Mesenchymal stem cell (in vitro differentiated cells and primary cell): ENCODE measurements around the gene ZDHHC9.

ENCODE experiments used
- DNase-seq: peaks from one replicate; pipeline ENCODE4 v3.0.0-alpha.2; 2013
- H2AFZ ChIP-seq: one replicate; pipeline ENCODE4 v1.6.1; 2013; ENCODE audit warnings: low read depth, mild to moderate bottlenecking, control low read depth, inconsistent platforms, low read length, moderate library complexity
- H2AK5ac ChIP-seq: 2 replicates; pipeline ENCODE4 v1.6.1; 2013; ENCODE audit warnings: low read length, moderate library complexity, mild to moderate bottlenecking, inconsistent platforms; ENCODE audit not compliant: severe bottlenecking
- H2BK120ac ChIP-seq: one replicate; pipeline ENCODE4 v1.6.1; 2013; ENCODE audit warnings: low read depth, mild to moderate bottlenecking, inconsistent platforms, low read length, moderate library complexity
- H2BK12ac ChIP-seq, 2 experiments: one replicate each; pipeline ENCODE4 v1.6.1; 2013; ENCODE audit warnings: inconsistent platforms in 2 of 2, low read length in 2 of 2, mild to moderate bottlenecking in 2 of 2, moderate library complexity in 2 of 2, control low read depth in 1 of 2
- H2BK15ac ChIP-seq: one replicate; pipeline ENCODE4 v1.6.1; 2013; ENCODE audit warnings: mild to moderate bottlenecking, low read depth, inconsistent platforms; ENCODE audit not compliant: poor library complexity, severe bottlenecking
- H2BK5ac ChIP-seq: 2 replicates; pipeline ENCODE4 v1.6.1; 2013; ENCODE audit warnings: low read depth, mild to moderate bottlenecking, low read length, control low read depth, inconsistent platforms; ENCODE audit not compliant: poor library complexity, severe bottlenecking
- H3K14ac ChIP-seq, 2 experiments: one replicate each; pipeline ENCODE4 v1.6.1; 2013; ENCODE audit warnings: inconsistent platforms in 2 of 2, low read length in 2 of 2, control low read depth in 1 of 2, mild to moderate bottlenecking in 1 of 2, moderate library complexity in 1 of 2
- H3K18ac ChIP-seq, 2 experiments: one replicate each; pipeline ENCODE4 v1.6.1; 2013; ENCODE audit warnings: inconsistent platforms in 2 of 2, low read length in 2 of 2, control low read depth in 1 of 2, low read depth in 1 of 2, mild to moderate bottlenecking in 1 of 2
- H3K23ac ChIP-seq, 2 experiments: one replicate each; pipeline ENCODE4 v1.6.1; 2013; ENCODE audit warnings: inconsistent platforms in 2 of 2, low read length in 2 of 2, mild to moderate bottlenecking in 2 of 2, moderate library complexity in 2 of 2, control low read depth in 1 of 2
- H3K27ac ChIP-seq: 2 replicates; pipeline ENCODE4 v1.5.1; 2013; ENCODE audit warnings: mild to moderate bottlenecking, moderate library complexity, low read length, control low read depth, inconsistent platforms; ENCODE audit not compliant: poor library complexity, severe bottlenecking
- H3K27me3 ChIP-seq, 2 experiments: 2 replicates each; pipeline versions ENCODE4 v1.6.1 to v1.7.0; 2013; ENCODE audit warnings: low read length in 2 of 2, mild to moderate bottlenecking in 2 of 2, moderate library complexity in 2 of 2, control low read depth in 1 of 2, inconsistent platforms in 1 of 2; ENCODE audit not compliant: control insufficient read depth in 1 of 2, insufficient read depth in 1 of 2
- H3K36me3 ChIP-seq, 2 experiments: 2 replicates each; pipeline versions ENCODE4 v1.6.1 to v1.7.0; 2013; ENCODE audit warnings: low read length in 2 of 2, control low read depth in 1 of 2, inconsistent platforms in 1 of 2, low read depth in 1 of 2, mild to moderate bottlenecking in 1 of 2; ENCODE audit not compliant: insufficient read depth in 2 of 2, control insufficient read depth in 1 of 2
- H3K4ac ChIP-seq, 2 experiments: one replicate each; pipeline ENCODE4 v1.6.1; 2013; ENCODE audit warnings: inconsistent platforms in 2 of 2, low read length in 2 of 2, mild to moderate bottlenecking in 2 of 2, moderate library complexity in 2 of 2, control low read depth in 1 of 2, low read depth in 1 of 2
- H3K4me1 ChIP-seq: 2 replicates; pipeline ENCODE4 v1.6.1; 2013; ENCODE audit warnings: low read depth, low read length, control low read depth; ENCODE audit not compliant: control insufficient read depth, insufficient read depth
- H3K4me2 ChIP-seq: 2 replicates; pipeline ENCODE4 v1.6.1; 2013; ENCODE audit warnings: low read length, mild to moderate bottlenecking, inconsistent platforms; ENCODE audit not compliant: poor library complexity, severe bottlenecking
- H3K4me3 ChIP-seq, 2 experiments: 2 replicates each; pipeline versions ENCODE4 v1.5.1 to v1.7.0; 2013; ENCODE audit warnings: low read length in 2 of 2, mild to moderate bottlenecking in 2 of 2, control low read depth in 1 of 2, low read depth in 1 of 2; ENCODE audit not compliant: insufficient read depth in 1 of 2
- H3K79me1 ChIP-seq: replicated peaks from 2 replicates; pipeline ENCODE4 v1.6.1; 2013; ENCODE audit warnings: mild to moderate bottlenecking, control low read depth, low read length, inconsistent platforms; ENCODE audit not compliant: poor library complexity, severe bottlenecking
- H3K9ac ChIP-seq: 2 replicates; pipeline ENCODE4 v1.7.0; 2013; ENCODE audit warnings: mild to moderate bottlenecking, low read length, moderate library complexity
- H3K9me3 ChIP-seq: 2 replicates; pipeline ENCODE4 v1.7.0; 2013; ENCODE audit warnings: mild to moderate bottlenecking, low read length; ENCODE audit not compliant: control insufficient read depth
- H4K8ac ChIP-seq: one replicate; pipeline ENCODE4 v1.6.1; 2013; ENCODE audit warnings: inconsistent platforms, mild to moderate bottlenecking, low read length, moderate library complexity
- H4K91ac ChIP-seq: one replicate; pipeline ENCODE4 v1.6.1; 2013; ENCODE audit warnings: mild to moderate bottlenecking, low read length, inconsistent platforms
- WGBS: methylation state at CpG from one replicate; pipeline ENCODE4 v1.1.7; 2013; ENCODE audit warnings: mixed read lengths; 5-methylcytosine and 5-hydroxymethylcytosine counted together

Gene ZDHHC9

DNA sequence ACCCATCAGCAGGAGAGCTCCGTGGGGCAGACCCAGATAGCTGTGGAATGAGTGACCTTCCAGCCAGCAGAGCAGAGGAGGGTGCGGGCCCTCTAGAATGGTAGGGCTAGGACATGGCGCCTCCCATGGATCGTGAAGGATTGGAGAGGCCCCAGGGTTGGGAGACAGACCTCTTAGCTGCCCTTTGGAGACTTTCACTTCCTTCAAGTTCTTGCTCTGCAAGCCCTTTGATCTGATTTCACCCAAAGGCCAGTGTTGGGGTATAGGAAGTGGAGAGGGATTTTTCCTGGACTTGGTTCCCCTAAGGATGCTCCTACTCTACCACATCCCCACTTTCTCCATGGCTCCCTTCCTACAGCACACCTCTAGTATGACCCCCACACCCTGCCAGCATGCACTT is 61.0 kb downstream of the ZDHHC9 start:
- Histone ChIP-seq H2AK5ac (no peak overlapping the region), H2BK5ac (no peak overlapping the region), H3K36me3 (no peaks in the 10 kb centered on the region)

DNA sequence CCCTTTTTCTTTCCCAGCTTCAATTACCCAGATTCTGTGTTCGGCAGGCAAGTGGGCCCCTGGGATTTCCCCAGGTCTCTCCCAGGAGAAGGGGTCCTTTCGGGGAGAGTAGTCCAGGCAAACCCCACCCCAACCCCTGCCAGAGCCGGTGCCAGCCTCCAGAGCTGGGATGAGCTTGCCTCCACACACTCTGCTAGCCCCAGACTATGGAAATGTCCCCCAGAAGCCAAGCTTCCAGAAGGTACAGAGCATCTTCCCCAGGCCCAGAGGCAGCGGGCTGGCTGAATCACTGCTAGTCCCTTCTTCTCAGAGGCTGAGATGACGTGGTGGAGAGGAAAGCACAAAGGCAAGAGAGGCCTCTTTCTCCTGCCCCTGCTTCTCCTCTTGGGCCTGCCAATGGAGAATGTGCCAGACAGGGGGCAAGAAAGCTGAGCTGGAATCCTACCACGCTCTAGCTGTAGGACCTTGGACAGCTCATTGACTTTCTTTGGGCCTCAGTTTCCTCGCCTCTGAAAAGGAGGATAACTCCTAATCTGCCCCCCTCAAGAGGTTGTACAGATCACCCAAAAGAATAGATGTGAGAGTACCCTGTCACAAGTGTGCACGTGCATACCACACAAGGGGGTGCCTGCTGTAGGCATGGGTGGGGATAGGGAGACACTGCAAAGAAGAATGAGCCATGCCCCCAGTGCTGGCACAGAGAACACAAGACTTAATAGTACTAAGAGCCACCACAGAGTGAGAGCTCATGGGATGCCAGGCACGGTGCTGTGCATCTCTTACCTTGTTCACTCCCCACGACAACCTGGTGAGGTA is 61.8 kb downstream of the ZDHHC9 start:
- Histone ChIP-seq H4K91ac (no peak overlapping the region), H4K8ac (no peak overlapping the region), H2AFZ (no peak overlapping the region), H3K36me3 (no peaks in the 10 kb centered on the region), H3K4me1 (no peaks in the 10 kb centered on the region), H3K14ac (no peak overlapping the region), H3K9me3 (no peaks in the 10 kb centered on the region), H3K4ac (no peak overlapping the region), H3K23ac (no peak overlapping the region), H3K4me3 (no peak overlapping the region), H2BK120ac (no peak overlapping the region), H3K27ac (no peak overlapping the region), H2BK12ac (no peak overlapping the region), H3K79me1 (no peaks in the 10 kb centered on the region), H2BK15ac (no peak overlapping the region), H2AK5ac (no peak overlapping the region), H3K27me3 (peaks cover 0 to 36% of the 10 kb centered on the region in 2 experiments), H3K4me2 (no peak overlapping the region), H3K9ac (no peak overlapping the region), H2BK5ac (no peak overlapping the region), H3K18ac (no peak overlapping the region)
- DNase-seq: no peak
- WGBS: 86% methylated on average over 9 of the region's 10 CpGs

More for the DNA sequence above, 61.0 kb downstream of the ZDHHC9 start:
- H3K79me1 ChIP-seq: no peaks in the 10 kb centered on the region
- H4K91ac ChIP-seq: no peak overlapping the region
- H3K27me3 ChIP-seq: peaks cover 0 to 35% of the 10 kb centered on the region in 2 experiments
- H3K14ac ChIP-seq: no peak overlapping the region
- no peak overlapping the region for H4K8ac ChIP-seq
- H2BK12ac ChIP-seq: no peak overlapping the region
- no peak overlapping the region for H3K9ac ChIP-seq
- no peak overlapping the region for H3K4ac ChIP-seq
- WGBS: 79% methylated on average over 2 of the region's 4 CpGs
- H3K4me3 ChIP-seq: no peak overlapping the region
- H2BK120ac ChIP-seq: no peak overlapping the region
- no peak overlapping the region for H3K23ac ChIP-seq
- H3K18ac ChIP-seq: no peak overlapping the region
- no peak overlapping the region for H2BK15ac ChIP-seq
- no peaks in the 10 kb centered on the region for H3K4me1 ChIP-seq
- no peak overlapping the region for H3K4me2 ChIP-seq
- H3K9me3 ChIP-seq: no peaks in the 10 kb centered on the region
- no peak overlapping the region for H3K27ac ChIP-seq
- DNase-seq: no peak
- H2AFZ ChIP-seq: no peak overlapping the region

DNA sequence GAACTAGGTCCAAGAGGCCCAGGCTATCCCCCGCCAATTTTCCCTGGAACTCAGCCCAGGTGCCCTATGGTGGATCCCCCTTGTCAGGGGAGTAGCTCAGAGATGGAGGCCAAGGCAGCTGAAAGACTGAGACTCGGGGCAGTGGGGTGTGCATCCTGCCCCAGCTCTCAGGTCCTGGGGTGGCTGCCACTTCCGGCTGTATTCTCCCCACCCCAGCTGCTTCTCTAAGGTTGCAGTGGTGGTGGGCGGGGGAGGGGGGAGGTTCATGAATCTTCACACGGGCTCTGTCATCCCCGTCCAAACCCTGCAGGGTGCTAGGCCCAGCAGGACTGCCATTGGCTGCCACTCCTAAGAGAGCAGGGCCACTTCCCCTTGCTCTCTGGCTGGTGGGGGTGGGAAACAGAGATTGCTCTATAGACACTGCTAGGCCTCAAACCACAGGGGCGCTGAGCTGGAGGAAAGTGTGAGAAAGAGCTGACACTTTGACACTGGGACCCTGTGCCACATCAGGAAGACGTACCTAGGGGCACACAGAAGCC is 62.5 kb downstream of the ZDHHC9 start:
- Histone ChIP-seq H2AK5ac (no peak overlapping the region), H2BK15ac (no peak overlapping the region), H3K9me3 (no peaks in the 10 kb centered on the region), H3K4me1 (no peaks in the 10 kb centered on the region), H3K4ac (no peak overlapping the region), H2AFZ (no peak overlapping the region), H3K14ac (no peak overlapping the region), H3K23ac (no peak overlapping the region), H3K27ac (no peak overlapping the region), H3K4me3 (no peak overlapping the region), H2BK120ac (no peak overlapping the region), H2BK12ac (no peak overlapping the region), H3K27me3 (peaks cover 0 to 42% of the 10 kb centered on the region in 2 experiments), H4K91ac (no peak overlapping the region), H3K79me1 (no peaks in the 10 kb centered on the region), H2BK5ac (no peak overlapping the region), H3K4me2 (no peak overlapping the region), H3K18ac (no peak overlapping the region), H3K9ac (no peak overlapping the region), H3K36me3 (no peaks in the 10 kb centered on the region), H4K8ac (no peak overlapping the region)
- no peak for DNase-seq
- 68% methylated on average over 3 of the region's 8 CpGs for WGBS

DNA sequence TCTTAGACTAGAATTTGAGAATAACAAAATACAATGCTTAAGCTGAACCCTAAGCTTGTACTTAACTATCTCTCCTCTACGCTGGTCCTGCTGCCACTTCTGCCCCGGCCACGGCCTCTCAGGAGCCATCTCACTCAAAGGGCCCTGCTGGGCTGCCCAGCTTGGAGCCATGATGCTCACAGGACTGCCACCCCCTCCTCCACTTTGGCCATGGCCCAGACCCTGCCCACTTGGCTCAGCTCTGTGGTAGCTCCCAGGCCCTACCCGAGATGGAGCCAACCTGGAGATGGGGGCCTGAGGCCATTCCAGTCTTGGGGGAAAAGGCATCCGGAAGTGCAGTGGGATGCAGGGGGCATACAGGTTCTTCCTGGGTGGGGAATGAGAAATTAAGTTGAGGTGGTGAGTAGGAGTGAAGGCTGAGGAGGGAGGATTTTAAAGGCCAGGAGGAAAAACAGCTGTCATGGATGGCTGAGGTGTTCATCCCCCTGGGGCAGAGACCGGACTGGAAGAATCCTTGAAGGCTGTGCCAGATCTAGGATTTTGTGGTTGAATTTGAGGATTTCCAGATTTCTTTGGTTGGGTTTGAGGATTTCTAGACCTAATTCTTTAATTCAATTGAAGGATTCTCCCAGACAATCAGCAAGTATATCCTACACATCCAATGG is 63.1 kb downstream of the ZDHHC9 start:
- Histone ChIP-seq H3K18ac (no peak overlapping the region), H2BK5ac (no peak overlapping the region), H3K79me1 (no peaks in the 10 kb centered on the region), H3K4me3 (no peak overlapping the region), H3K9me3 (no peaks in the 10 kb centered on the region), H3K4me2 (no peak overlapping the region), H2AK5ac (no peak overlapping the region), H3K4ac (no peak overlapping the region), H3K14ac (no peak overlapping the region), H2AFZ (no peak overlapping the region), H3K4me1 (no peaks in the 10 kb centered on the region), H2BK12ac (no peak overlapping the region), H3K23ac (no peak overlapping the region), H3K27ac (no peak overlapping the region), H2BK15ac (no peak overlapping the region), H3K9ac (no peak overlapping the region), H3K27me3 (peaks cover 0 to 38% of the 10 kb centered on the region in 2 experiments), H4K8ac (no peak overlapping the region), H4K91ac (no peak overlapping the region), H3K36me3 (no peaks in the 10 kb centered on the region), H2BK120ac (no peak overlapping the region)
- WGBS: 86% methylated on average over 5 of the region's 6 CpGs
- no peak for DNase-seq
